Neuron (in vitro differentiated cells): Measurements from ENCODE around the gene ATP13A2.
"Not testable (repeated sequence)": the region's sequence is repeated elsewhere in the genome, so short reads cannot be mapped to it uniquely, and the experiment has no call there.

ENCODE experiments used
- H2AFZ ChIP-seq: one replicate; pipeline ENCODE4 v1.6.1; 2013; ENCODE audit warnings: low read depth, mild to moderate bottlenecking, inconsistent platforms, low read length, moderate library complexity
- H3K27me3 ChIP-seq: one replicate; pipeline ENCODE4 v1.6.1; 2013; ENCODE audit warnings: low read length; ENCODE audit not compliant: insufficient read depth
- H3K36me3 ChIP-seq: one replicate; pipeline ENCODE4 v1.6.1; 2013; ENCODE audit warnings: low read length; ENCODE audit not compliant: insufficient read depth
- H3K4me1 ChIP-seq: one replicate; pipeline ENCODE4 v1.6.1; 2013; ENCODE audit warnings: low read length; ENCODE audit not compliant: insufficient read depth
- H3K4me3 ChIP-seq: 2 replicates; pipeline ENCODE4 v1.5.1; 2013; ENCODE audit warnings: mild to moderate bottlenecking, low read length, moderate library complexity
- H3K9me3 ChIP-seq: one replicate; pipeline ENCODE4 v1.6.1; 2013; ENCODE audit warnings: low read length

The ATP13A2 gene

GRCh38 chr1:16948282-16948891 lies 63.3 kb downstream of the ATP13A2 start:
- not testable (repeated sequence) for H3K36me3 ChIP-seq, H3K9me3 ChIP-seq, H3K27me3 ChIP-seq, H3K4me3 ChIP-seq, H2AFZ ChIP-seq, H3K4me1 ChIP-seq

DNA sequence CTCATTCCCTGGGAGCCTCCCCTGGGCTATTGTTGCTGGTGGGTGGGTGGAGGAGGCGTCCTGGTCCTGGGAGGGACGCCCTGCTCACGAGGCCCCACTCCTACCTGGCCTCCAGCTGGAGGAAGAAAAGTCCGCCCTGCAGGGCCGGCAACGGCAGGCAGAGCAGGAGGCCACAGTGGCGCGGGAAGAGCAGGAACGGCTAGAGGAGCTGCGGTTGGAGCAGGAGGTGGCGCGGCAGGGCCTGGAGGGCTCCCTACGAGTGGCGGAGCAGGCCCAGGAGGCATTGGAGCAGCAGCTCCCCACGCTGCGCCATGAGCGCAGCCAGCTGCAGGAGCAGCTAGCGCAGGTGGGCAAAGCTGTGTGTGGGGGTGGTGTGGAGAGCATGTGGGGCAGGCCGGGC lies 65.1 kb downstream of the ATP13A2 start:
- H2AFZ ChIP-seq: no peak overlapping the region
- H3K4me1 ChIP-seq: no peaks in the 10 kb centered on the region
- no peak overlapping the region for H3K4me3 ChIP-seq
- peaks cover 6% of the 10 kb centered on the region for H3K36me3 ChIP-seq
- H3K9me3 ChIP-seq: no peaks in the 10 kb centered on the region
- H3K27me3 ChIP-seq: no peaks in the 10 kb centered on the region

DNA sequence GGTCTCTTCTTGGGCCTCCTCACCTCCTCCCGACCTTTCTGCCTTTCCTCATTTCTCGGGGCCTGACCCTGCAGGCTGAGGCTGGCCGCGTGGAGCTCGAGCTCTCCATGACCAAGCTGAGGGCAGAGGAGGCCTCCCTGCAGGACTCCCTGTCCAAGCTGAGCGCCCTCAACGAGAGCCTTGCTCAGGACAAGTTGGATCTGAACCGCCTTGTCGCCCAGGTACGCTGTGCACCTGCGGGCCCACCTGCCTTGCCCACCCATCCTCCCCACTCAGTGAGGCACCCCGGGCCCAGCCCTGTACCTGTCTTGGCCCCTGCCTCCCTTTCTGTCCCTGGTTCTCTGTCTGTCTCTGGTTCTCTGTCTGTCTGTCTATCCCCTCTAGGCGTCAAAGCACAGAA lies 65.5 kb downstream of the ATP13A2 start:
- not testable (repeated sequence) for H3K36me3 ChIP-seq, H3K27me3 ChIP-seq, H3K4me1 ChIP-seq, H3K9me3 ChIP-seq, H2AFZ ChIP-seq, H3K4me3 ChIP-seq

DNA sequence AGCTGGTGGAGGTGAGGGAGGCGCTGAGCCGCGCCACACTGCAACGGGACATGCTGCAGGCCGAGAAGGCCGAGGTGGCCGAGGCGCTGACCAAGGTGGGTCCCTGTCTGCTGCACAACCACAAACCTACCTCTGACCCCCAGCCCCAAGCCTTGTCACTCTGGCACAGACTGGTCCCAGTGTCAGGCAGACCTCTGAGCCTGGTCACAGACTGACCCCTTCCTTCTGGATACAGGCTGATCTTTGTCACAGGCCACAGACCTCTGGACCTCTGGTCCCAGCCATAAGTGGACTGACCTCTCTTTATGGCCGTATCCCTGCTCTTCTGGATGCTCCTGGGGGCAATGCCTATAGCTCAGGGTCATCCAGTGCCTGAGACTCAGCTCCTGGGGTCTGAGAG lies 66.2 kb downstream of the ATP13A2 start:
- not testable (repeated sequence) for H3K36me3 ChIP-seq, H3K4me1 ChIP-seq, H3K4me3 ChIP-seq, H2AFZ ChIP-seq, H3K27me3 ChIP-seq, H3K9me3 ChIP-seq

DNA sequence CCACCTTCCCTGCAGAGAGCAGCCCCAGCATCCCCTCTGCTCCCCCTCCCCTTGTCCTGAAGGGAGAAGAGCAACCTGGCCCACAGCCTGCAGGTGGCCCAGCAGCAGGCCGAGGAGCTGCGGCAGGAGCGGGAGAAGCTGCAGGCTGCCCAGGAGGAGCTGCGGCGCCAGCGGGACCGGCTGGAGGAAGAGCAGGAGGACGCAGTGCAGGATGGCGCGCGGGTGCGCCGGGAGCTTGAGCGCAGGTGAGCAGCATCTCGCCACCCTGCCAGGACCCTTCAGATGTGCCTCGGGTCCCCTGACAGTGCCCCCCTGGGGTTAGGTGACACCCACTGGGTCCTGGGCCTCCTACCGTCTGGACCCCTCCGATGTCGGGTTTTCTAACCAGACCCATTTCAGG lies 67.7 kb downstream of the ATP13A2 start:
- no peak overlapping the region for H3K4me3 ChIP-seq
- H3K4me1 ChIP-seq: no peaks in the 10 kb centered on the region
- H2AFZ ChIP-seq: no peak overlapping the region
- no peaks in the 10 kb centered on the region for H3K9me3 ChIP-seq
- H3K36me3 ChIP-seq: peaks cover 8% of the 10 kb centered on the region
- no peaks in the 10 kb centered on the region for H3K27me3 ChIP-seq

DNA sequence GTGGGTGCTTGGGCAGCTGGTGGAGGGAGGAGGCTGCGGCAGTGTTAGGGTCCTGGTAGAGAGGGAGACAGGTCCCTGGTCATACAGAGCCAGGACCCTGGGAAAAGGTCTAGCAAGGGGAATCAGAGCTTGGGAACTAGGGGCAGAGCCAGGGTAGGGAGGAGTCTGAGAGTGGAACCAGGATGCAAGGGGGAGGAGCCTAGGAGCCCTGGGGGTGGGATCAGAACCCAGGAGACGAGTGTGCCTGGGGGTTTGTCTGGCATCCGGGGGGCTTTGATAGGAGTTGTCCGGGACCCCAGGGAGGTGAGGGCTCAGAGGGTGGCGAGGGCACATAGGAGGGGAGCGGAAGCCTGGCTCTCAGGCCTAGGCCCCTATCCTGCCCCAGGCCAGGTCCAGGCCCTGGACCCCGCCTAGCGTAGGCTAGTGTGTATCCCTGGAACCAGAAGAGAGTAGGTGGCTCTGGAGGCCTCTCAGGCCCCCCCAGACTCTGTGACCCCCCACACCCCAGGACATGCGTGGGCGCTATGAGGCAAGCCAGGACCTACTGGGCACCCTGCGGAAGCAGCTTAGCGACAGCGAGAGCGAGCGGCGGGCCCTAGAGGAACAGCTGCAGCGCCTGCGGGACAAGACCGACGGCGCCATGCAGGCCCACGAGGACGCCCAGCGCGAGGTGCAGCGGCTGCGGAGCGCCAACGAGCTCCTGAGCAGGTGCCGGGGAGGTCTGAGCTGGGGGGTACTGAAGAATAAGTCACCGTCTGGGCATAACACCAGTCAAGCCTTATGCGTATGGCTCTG lies 72.1 kb downstream of the ATP13A2 start:
- H3K36me3 ChIP-seq: peaks cover 18% of the 10 kb centered on the region
- not testable (repeated sequence) for H2AFZ ChIP-seq, H3K27me3 ChIP-seq, H3K4me3 ChIP-seq, H3K9me3 ChIP-seq, H3K4me1 ChIP-seq

GRCh38 chr1:16938351-16939321 lies 73.1 kb downstream of the ATP13A2 start:
- Histone ChIP-seq H3K9me3 (no peaks in the 10 kb centered on the region), H3K36me3 (peaks cover 17% of the 10 kb centered on the region), H2AFZ (no peak overlapping the region), H3K4me3 (no peak overlapping the region), H3K27me3 (no peaks in the 10 kb centered on the region), H3K4me1 (no peaks in the 10 kb centered on the region)

DNA sequence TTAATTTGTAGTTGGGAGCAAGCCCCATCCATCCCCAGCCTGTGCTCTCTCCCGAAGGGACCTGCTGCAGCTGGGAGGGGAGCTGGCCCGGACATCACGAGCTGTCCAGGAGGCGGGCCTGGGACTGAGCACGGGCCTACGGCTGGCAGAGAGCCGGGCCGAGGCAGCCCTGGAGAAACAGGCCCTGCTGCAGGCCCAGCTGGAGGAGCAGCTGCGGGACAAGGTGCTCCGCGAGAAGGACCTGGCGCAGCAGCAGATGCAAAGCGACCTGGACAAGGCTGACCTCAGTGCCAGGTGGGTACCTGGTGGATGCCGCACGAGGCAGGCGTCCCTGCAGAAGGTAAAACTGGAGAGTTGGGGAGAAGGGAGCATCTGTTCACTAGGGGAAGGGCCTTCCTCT lies 75.1 kb downstream of the ATP13A2 start:
- H3K27me3 ChIP-seq, H2AFZ ChIP-seq, H3K4me1 ChIP-seq, H3K4me3 ChIP-seq, H3K9me3 ChIP-seq: not testable (repeated sequence)
- H3K36me3 ChIP-seq: peaks cover 21% of the 10 kb centered on the region
